Measurements from ENCODE around the gene SNX14.
"Not testable (repeated sequence)": the region's sequence is repeated elsewhere in the genome, so short reads cannot be mapped to it uniquely, and the experiment has no call there.

The SNX14 gene

GRCh38 chr6:85585741-85586140 is 7.9 kb downstream of the SNX14 start:
- no peak for DNase-seq

GRCh38 chr6:85582832-85583231 is 10.8 kb downstream of the SNX14 start:
- DNase-seq: not testable (repeated sequence)

GRCh38 chr6:85581572-85581971 is 12.1 kb downstream of the SNX14 start:
- DNase-seq: no peak

- no peak for DNase-seq
These were observed 12.8 kb downstream of the SNX14 start for GRCh38 chr6:85580878-85581267.

- DNase-seq: no peak
These were observed 13.4 kb downstream of the SNX14 start for GRCh38 chr6:85580118-85580877.

GRCh38 chr6:85579581-85579980 is 14.1 kb downstream of the SNX14 start:
- no peak for DNase-seq

GRCh38 chr6:85576476-85576875 is 17.2 kb downstream of the SNX14 start:
- no peak for DNase-seq

- no peak for DNase-seq
These were observed 18.6 kb downstream of the SNX14 start for GRCh38 chr6:85574932-85575598.

GRCh38 chr6:85569323-85569722 is 24.3 kb downstream of the SNX14 start:
- no peak for DNase-seq

GRCh38 chr6:85568411-85568810 is 25.2 kb downstream of the SNX14 start:
- no peak for DNase-seq

GRCh38 chr6:85565736-85566135 is 27.9 kb downstream of the SNX14 start:
- no peak for DNase-seq

- DNase-seq: not testable (repeated sequence)
These were observed 29.4 kb downstream of the SNX14 start for GRCh38 chr6:85564223-85564622.

GRCh38 chr6:85561750-85562357 is 31.8 kb downstream of the SNX14 start:
- DNase-seq: no peak

- no peak for DNase-seq
These were observed 36.5 kb downstream of the SNX14 start for GRCh38 chr6:85556992-85557668.

GRCh38 chr6:85552652-85553051 is 41.0 kb downstream of the SNX14 start:
- DNase-seq: no peak

GRCh38 chr6:85551264-85551663 is 42.4 kb downstream of the SNX14 start:
- DNase-seq: no peak

GRCh38 chr6:85547719-85548118 is 45.9 kb downstream of the SNX14 start:
- DNase-seq: no peak

- DNase-seq: no peak
These were observed 48.9 kb downstream of the SNX14 start for GRCh38 chr6:85544776-85545175.

- peak; percentile 27 for DNase-seq
These were observed 56.6 kb downstream of the SNX14 start for GRCh38 chr6:85537055-85537494.

GRCh38 chr6:85524281-85524680 is 69.4 kb downstream of the SNX14 start:
- DNase-seq: not testable (repeated sequence)

GRCh38 chr6:85516168-85516567 is 77.5 kb downstream of the SNX14 start:
- no peak for DNase-seq

- no peak for DNase-seq
These were observed 87.1 kb downstream of the SNX14 start for GRCh38 chr6:85506441-85507093.
